Thoracic aorta endothelial cell (primary cell): ENCODE data around the gene CFAP52. TPM values are rescaled to one million over a fixed set of nuclear protein-coding genes. Genes with fewer than 3 reads are reported as not detected.

Experiments
- total RNA-seq: library from RNA; depleted of rRNA; stranded (reverse); fragments of >200 nt; gene quantifications from 2 replicates; pipeline ENCODE4 v1.2.3, GENCODE V29; 2012

CFAP52 gene, protein sequence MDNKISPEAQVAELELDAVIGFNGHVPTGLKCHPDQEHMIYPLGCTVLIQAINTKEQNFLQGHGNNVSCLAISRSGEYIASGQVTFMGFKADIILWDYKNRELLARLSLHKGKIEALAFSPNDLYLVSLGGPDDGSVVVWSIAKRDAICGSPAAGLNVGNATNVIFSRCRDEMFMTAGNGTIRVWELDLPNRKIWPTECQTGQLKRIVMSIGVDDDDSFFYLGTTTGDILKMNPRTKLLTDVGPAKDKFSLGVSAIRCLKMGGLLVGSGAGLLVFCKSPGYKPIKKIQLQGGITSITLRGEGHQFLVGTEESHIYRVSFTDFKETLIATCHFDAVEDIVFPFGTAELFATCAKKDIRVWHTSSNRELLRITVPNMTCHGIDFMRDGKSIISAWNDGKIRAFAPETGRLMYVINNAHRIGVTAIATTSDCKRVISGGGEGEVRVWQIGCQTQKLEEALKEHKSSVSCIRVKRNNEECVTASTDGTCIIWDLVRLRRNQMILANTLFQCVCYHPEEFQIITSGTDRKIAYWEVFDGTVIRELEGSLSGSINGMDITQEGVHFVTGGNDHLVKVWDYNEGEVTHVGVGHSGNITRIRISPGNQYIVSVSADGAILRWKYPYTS
- not detected in 2 replicates for total RNA-seq

DNA sequence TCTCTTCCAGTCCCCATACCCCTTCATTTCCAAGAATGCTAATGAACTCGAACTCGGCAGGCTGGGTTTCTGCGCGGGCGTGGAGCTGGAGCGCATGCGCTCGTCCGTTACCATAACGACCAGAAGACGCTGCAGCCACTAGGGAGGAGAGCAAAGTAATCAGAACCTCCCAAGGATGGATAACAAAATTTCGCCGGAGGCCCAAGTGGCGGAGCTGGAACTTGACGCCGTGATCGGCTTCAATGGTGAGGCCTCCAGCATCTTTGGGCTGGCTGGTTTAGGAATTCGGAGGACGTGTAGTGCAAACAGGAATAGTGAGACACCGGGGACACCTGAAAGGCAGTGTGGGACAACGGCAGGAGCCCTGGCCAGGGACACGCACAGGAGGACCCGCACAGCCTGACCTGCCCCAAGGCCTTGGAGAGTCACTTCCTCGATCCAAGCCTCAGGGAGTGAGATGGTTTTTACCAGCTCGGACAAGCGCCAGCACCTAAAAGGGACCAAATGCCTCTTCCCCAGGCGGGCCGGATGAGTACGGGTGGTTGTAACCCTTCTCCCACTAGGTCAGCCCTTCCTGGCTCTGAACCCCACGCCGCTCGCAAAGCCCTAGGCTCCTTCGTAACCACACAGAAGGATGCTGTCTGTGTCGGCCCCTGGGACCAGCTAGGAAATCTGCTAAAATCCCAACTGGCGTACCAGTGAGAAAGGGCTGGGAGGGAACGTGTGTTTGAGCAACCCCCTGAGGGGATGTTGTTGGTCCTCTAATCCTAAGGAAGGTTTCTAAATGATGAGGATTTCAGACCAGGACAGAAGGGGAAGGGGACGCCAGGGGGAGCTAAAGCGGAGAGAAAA, at the start of gene CFAP52:
Gene CFAP52 (plus strand): TSS at position 122 of the 852 bp plus-strand sequence. CDS start 54 bp downstream, at position 176.

DNA sequence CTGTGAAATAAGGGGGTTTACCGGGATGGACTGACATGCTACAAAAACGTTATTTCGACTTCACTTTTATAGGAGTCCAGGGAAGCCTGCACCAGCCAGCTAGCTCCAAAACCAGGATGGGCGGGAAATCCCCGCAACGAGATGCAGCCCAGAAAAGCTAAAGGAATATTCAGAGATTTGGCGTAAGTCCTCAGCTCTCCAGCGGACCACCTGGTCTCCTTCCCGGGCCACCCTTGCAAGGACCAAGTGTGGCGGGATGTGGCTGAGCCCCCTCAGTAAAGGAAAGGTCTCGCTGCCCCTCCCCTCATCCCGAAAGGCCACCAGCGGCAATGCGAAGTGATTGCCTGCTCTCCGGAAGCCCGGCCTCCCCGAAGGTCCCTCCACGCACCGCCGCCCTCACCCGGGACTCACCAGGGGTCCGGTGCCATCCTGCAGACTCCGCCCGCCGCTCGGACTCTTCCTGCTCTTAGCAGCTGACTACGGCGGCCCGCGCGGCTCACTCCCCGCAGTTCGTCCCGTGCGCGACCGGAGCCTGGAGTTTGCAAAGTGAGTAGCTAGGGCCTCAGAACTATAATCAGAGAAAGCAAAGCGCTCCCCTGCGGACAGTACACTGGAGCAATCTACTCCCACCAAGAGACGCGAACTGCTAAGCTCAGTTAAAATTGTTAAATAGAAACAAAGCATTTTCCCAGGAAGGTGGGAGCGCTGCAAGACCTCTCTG, 901 bp upstream of the CFAP52 start, which contains the start of gene STX8:
Gene STX8 (minus strand): TSS at position 440 of the 721 bp plus-strand sequence. CDS start 12 bp downstream, at position 428.

DNA sequence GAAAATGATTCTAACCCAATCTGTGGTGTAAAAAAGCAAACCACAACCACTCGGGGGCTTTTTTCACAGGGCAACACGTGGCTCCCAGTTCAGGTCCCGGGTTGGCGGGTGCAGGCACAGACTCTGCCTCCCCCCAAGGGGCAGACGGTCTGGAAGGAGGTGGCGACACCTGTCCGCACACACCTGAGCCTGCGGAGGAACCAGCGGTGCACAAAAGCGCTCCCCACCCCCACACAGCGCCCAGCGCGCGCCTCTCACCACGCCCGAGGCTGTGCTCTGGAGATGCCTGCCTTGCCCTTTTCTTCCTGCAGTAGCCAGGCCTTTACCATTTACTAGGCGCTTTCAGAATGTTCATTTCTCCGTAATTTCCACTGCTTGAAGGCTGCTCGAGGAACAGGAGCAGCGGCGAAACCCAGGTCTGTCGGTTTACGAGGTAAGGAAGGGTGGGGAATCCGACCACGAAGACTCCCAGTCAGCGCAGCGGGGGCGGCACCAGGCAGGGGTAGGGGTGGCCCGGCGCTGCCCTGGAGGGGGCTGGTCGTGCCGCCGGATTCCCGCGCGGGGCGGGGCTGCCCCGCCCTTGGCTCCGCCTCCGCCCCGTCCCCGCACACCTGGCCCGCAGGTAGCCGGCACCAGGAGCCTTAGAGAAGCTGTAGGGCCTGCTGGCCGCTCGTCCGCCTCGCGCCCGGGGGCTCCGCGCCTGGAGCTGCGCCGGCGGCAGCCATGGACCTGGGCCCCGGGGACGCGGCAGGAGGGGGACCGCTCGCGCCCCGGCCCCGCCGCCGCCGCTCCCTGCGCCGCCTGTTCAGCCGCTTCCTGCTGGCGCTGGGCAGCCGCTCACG, 68.7 kb downstream of the CFAP52 start, which contains the start of gene USP43:
Gene USP43 (plus strand): TSS at position 608 of the 842 bp plus-strand sequence. CDS start 116 bp downstream, at position 724.

Other genes with a start within 250 kb of the CFAP52 start
- 65.7 and 77.7 TPM in 2 replicates for gene STX8, start 822 bp upstream of the CFAP52 start, total RNA-seq
- gene USP43, start 68.9 kb downstream of the CFAP52 start, total RNA-seq: 0.13 and 0.22 TPM in 2 replicates
- gene DHRS7C, start 214.9 kb downstream of the CFAP52 start, total RNA-seq: not detected in 2 replicates
- gene GSG1L2, start 245.4 kb downstream of the CFAP52 start, total RNA-seq: not detected in 2 replicates
- not detected in 2 replicates for gene GLP2R, start 249.3 kb downstream of the CFAP52 start, total RNA-seq